HG03103 (cell line): ENCODE results near the gene RNF157.

Experiments used
- ATAC-seq: cut with Tn5 transposase; IDR thresholded peaks from one replicate; pipeline ENCODE4 v1.9.1; 2021; ENCODE audit warnings: low read depth; ENCODE audit not compliant: unreplicated experiment

Gene RNF157

GRCh38 chr17:76103274-76104139, 136.8 kb downstream of the RNF157 start, which contains the start of gene EXOC7:
Gene EXOC7, minus strand, starts transcription at chr17:76103787. Its CDS starts 95 bp downstream, at chr17:76103692.
- peak; percentile 55 for ATAC-seq

- no peak for ATAC-seq
Observed at GRCh38 chr17:76102944-76103273, 137.4 kb downstream of the RNF157 start.

- ATAC-seq: no peak
Observed at GRCh38 chr17:76097716-76098295, 142.5 kb downstream of the RNF157 start.

GRCh38 chr17:76095943-76096342, 144.3 kb downstream of the RNF157 start:
- ATAC-seq: no peak

GRCh38 chr17:76094046-76094445, 146.2 kb downstream of the RNF157 start:
- ATAC-seq: no peak

- ATAC-seq: no peak
Observed at GRCh38 chr17:76092526-76093413, 147.5 kb downstream of the RNF157 start.
